GM19324 (cell line): ENCODE results near the gene OBSCN.

ENCODE experiments used
- ATAC-seq: cut with Tn5 transposase; IDR thresholded peaks from one replicate; pipeline ENCODE4 v1.9.1; 2021; ENCODE audit warnings: mild to moderate bottlenecking, moderate library complexity; ENCODE audit not compliant: unreplicated experiment, low FRiP score

Gene OBSCN

DNA sequence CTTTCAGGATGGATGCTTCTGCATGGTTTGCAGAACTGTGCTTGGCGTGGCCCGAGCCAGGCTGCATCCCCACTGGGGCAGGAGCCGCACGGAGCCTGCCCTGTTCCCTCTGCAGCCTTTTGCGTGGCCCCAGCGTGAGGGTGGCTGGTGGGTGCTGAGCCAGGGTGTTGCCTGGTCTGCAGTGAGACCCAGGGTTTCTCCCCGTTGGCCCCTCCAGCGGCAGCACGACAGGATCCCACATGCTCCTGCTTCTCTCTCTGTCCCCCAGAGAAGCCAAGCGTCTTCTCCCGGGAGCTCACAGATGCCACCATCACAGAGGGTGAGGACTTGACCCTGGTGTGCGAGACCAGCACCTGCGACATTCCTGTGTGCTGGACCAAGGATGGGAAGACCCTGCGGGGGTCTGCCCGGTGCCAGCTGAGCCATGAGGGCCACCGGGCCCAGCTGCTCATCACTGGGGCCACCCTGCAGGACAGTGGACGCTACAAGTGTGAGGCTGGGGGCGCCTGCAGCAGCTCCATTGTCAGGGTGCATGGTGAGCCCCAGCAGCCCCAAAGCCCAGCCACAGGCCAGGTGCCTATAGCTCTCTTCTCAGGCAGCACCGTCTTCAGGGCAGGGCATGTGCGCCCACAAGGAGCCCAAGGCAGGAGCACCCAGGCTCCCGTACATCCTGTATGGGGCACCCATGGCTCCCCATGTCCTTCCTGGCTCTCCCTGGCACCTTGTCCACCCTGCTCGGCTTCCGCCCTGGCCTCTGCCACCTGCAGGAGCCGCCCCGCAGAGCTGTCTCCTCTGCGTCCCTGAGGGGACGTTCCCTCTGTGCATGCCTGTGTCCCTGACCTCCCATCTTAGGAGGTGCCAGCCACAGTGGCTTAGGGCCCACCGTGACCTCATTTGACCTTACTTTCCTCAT lies 78.9 kb downstream of the OBSCN start:
- ATAC-seq = no peak

DNA sequence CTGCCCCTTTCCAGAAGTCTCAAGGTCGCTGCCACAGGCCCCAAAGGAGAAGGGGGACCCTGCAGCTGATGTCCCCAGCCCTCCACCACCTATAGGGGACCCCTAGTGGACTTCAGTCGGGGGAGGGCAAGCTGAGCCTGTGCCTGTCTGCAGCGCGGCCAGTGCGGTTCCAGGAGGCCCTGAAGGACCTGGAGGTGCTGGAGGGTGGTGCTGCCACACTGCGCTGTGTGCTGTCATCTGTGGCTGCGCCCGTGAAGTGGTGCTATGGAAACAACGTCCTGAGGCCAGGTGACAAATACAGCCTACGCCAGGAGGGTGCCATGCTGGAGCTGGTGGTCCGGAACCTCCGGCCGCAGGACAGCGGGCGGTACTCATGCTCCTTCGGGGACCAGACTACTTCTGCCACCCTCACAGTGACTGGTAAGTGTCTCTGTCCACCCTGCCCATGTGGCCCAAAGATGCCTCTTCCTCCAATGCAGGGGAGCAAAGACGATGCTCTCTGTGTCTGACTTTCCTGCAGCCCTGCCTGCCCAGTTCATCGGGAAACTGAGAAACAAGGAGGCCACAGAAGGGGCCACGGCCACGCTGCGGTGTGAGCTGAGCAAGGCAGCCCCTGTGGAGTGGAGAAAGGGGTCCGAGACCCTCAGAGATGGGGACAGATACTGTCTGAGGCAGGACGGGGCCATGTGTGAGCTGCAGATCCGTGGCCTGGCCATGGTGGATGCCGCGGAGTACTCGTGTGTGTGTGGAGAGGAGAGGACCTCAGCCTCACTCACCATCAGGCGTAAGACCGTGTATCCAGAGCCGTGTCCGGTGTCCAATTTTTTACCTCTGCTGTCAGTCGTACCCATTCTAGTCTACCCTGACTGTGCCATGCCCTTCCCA lies 79.9 kb downstream of the OBSCN start:
- ATAC-seq = no peak

DNA sequence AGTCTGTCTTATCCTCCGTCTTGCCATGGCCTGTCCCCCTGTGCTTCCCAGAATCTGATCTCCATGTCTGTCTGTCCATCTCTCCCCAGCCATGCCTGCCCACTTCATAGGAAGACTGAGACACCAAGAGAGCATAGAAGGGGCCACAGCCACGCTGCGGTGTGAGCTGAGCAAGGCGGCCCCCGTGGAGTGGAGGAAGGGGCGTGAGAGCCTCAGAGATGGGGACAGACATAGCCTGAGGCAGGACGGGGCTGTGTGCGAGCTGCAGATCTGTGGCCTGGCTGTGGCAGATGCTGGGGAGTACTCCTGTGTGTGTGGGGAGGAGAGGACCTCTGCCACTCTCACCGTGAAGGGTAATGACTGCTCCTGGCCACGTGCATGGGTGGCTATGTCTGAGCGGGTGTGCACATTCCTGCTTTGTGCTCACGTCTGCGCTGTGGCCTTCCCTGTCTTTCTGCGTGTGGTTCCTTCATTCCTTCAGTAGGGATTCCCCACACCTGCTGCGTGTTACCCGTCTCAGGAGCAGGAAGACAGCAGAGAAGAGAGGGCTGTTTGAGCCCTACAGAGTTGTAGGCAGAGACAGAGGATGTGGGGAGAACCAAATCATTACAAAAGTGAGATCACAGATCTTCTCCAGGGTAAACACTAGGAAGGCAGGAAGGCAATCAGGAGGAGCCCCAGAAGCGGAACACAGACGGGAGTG lies 80.8 kb downstream of the OBSCN start:
- ATAC-seq = no peak

GRCh38 chr1:228289239-228289849 lies 81.5 kb downstream of the OBSCN start:
- no peak for ATAC-seq

GRCh38 chr1:228289996-228290881 lies 82.4 kb downstream of the OBSCN start:
- no peak for ATAC-seq

- ATAC-seq = no peak
Measured at GRCh38 chr1:228291906-228292608, 84.2 kb downstream of the OBSCN start.

DNA sequence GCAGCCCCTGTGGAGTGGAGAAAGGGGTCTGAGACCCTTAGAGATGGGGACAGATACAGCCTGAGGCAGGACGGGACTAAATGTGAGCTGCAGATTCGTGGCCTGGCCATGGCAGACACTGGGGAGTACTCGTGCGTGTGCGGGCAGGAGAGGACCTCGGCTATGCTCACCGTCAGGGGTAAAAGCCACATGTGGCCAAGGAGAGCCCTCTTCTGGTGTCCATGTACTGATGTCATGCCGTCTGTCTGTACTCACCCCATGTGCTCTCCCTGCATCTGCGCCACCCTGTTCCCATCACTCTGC lies 84.7 kb downstream of the OBSCN start:
- ATAC-seq = no peak

- ATAC-seq = no peak
Measured at GRCh38 chr1:228293393-228293792, 85.5 kb downstream of the OBSCN start.

- no peak for ATAC-seq
Measured at GRCh38 chr1:228293816-228294500, 86.1 kb downstream of the OBSCN start.

DNA sequence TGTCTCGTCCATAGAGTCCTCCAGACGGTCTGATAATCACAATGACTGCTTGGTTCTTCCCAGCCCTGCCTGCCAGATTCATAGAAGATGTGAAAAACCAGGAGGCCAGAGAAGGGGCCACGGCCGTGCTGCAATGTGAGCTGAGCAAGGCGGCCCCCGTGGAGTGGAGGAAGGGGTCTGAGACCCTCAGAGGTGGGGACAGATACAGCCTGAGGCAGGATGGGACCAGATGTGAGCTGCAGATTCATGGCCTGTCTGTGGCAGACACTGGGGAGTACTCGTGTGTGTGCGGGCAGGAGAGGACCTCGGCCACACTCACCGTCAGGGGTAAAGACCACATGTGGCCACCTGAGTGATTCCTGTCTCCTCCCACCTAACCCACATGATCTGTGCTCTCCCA lies 86.9 kb downstream of the OBSCN start:
- no peak for ATAC-seq

- no peak for ATAC-seq
Measured at GRCh38 chr1:228295201-228295600, 87.4 kb downstream of the OBSCN start.

DNA sequence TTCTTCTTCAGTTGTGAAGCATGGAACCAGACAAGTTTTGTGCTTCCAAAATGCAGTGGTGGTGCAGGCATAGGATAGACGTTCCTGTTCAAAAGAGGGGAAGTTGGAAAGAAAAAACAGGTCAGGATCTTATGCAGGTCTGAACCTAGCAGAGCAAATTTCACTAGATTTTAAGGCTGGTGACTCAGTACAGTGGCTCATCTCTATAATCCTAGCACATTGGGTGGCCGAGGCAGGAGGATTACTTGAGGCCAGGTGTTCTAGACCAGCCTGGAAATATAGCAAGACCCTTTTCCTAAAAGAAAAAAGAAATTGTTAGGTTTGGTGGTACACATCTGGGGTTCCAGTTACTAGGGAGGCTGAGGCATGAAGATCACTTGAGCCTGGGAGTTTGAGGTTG lies 88.1 kb downstream of the OBSCN start:
- ATAC-seq = no peak

DNA sequence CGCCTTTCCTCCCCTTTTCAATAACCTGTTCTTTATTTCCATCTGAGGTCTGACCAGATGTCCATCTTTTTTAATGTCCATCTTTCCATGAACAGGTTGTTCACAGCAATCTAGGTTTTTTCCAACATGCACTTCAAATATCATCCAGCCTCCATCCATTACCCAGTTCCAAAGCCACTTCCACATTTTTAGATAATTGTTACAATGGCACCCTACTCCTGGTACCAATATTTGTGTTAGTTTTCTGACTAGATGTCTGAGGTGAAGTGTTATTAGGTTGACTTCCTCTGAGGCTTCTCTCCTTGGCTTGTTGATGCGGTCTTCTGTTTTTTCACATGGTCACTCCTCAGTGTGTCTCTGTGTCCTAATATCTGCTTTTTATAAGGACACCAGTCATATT lies 89.4 kb downstream of the OBSCN start:
- ATAC-seq = no peak

- no peak for ATAC-seq
Measured at GRCh38 chr1:228297822-228298221, 90.0 kb downstream of the OBSCN start.

DNA sequence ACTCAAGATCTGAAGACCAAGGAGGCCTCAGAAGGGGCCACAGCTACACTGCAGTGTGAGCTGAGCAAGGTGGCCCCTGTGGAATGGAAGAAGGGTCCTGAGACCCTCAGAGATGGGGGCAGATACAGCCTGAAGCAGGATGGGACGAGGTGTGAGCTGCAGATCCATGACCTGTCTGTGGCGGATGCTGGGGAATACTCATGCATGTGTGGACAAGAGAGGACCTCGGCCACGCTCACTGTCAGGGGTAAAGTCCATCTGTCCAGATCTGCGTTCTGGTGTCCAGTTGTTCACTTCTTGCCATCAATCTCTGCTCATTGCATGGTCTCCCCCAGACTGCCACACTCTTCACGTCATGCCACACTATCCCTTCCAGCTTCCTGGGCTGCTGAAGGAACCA lies 90.6 kb downstream of the OBSCN start:
- ATAC-seq = no peak

DNA sequence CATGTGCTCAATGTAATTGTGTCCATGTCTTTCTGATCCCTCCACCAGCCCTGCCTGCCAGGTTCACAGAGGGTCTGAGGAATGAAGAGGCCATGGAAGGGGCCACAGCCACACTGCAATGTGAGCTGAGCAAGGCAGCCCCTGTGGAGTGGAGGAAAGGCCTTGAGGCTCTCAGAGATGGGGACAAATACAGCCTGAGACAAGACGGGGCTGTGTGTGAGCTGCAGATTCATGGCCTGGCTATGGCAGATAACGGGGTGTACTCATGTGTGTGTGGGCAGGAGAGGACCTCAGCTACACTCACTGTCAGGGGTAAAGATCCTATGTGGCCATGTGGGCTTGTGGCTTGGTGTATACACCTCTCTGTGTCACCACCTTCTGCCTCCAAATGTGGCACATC lies 91.4 kb downstream of the OBSCN start:
- ATAC-seq = no peak

DNA sequence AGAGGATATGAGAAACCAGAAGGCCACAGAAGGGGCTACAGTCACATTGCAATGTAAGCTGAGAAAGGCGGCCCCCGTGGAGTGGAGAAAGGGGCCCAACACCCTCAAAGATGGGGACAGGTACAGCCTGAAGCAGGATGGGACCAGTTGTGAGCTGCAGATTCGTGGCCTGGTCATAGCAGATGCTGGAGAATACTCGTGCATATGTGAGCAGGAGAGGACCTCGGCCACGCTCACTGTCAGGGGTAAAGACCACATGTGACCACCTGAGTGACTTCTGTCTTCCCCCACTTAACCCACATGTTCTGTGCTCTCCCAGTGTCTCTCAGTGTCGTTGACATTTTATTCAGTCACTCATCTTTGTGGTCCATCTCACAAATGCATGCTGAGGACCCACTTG lies 92.1 kb downstream of the OBSCN start:
- no peak for ATAC-seq

- no peak for ATAC-seq
Measured at GRCh38 chr1:228302086-228302485, 94.2 kb downstream of the OBSCN start.

DNA sequence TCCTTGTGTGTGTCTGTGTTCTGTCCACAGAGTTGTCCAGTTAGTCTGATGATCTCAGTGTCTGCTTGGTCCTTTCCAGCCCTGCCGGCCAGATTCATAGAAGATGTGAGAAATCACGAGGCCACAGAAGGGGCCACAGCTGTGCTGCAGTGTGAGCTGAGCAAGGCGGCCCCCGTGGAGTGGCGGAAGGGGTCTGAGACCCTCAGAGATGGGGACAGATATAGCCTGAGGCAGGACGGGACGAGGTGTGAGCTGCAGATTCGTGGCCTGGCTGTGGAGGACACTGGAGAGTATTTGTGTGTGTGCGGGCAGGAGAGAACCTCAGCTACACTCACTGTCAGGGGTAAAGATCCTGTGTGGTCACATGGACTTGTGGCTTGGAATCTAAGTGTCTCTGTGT lies 95.8 kb downstream of the OBSCN start:
- ATAC-seq = no peak
